AG10803 (cell line): ENCODE data around the gene ZFX.
"Not testable (repeated sequence)": the region's sequence is repeated elsewhere in the genome, so short reads cannot be mapped to it uniquely, and the experiment has no call there.

ENCODE experiments used
- DNase-seq: peaks from one replicate; pipeline ENCODE4 v3.0.0; 2010; ENCODE audit warnings: low read depth
- H3K4me3 ChIP-seq: 2 replicates; pipeline ENCODE4 v1.5.1; 2011; ENCODE audit warnings: mild to moderate bottlenecking, low read length, control low read depth
- TF ChIP-seq, protein P1 (sequence below): conservative IDR thresholded peaks from 2 replicates; pipeline ENCODE4 v1.5.1; 2011; ENCODE audit warnings: mild to moderate bottlenecking, low read length, control low read depth, inconsistent platforms

Gene ZFX

DNA sequence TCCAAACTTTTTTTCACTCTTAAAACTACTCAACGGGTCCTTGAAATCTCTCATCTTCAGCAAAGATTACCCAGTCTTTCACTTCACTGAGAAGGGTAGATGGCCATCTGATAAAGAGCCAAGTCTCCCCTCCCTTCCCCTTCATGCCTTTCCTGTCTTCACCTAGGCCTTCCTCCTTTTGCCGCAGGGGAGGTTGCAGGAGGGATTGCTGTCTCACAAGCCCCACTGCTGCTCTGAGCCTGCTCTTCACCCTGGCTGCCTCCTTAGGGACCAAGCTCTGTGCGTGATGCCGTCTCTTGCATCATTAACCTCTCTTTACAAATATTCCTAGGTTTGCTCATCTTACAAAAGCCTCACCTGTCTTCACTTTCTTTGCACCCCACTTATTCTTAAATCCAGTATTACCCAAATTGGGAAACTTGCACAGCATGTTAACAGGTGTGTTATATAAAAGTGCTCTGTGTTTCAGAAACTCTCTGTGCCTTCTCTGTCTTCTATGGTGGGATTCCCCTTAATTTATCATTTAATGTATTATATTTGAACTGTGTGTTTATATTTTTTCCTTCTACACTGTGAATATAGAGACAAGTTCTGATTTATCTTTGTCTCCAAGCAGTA lies 3.8 kb downstream of the ZFX start:
- TF ChIP-seq, protein P1, sequence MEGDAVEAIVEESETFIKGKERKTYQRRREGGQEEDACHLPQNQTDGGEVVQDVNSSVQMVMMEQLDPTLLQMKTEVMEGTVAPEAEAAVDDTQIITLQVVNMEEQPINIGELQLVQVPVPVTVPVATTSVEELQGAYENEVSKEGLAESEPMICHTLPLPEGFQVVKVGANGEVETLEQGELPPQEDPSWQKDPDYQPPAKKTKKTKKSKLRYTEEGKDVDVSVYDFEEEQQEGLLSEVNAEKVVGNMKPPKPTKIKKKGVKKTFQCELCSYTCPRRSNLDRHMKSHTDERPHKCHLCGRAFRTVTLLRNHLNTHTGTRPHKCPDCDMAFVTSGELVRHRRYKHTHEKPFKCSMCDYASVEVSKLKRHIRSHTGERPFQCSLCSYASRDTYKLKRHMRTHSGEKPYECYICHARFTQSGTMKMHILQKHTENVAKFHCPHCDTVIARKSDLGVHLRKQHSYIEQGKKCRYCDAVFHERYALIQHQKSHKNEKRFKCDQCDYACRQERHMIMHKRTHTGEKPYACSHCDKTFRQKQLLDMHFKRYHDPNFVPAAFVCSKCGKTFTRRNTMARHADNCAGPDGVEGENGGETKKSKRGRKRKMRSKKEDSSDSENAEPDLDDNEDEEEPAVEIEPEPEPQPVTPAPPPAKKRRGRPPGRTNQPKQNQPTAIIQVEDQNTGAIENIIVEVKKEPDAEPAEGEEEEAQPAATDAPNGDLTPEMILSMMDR = no peak
- H3K4me3 ChIP-seq = peak overlapping the region; percentile 29
- no peak for DNase-seq

DNA sequence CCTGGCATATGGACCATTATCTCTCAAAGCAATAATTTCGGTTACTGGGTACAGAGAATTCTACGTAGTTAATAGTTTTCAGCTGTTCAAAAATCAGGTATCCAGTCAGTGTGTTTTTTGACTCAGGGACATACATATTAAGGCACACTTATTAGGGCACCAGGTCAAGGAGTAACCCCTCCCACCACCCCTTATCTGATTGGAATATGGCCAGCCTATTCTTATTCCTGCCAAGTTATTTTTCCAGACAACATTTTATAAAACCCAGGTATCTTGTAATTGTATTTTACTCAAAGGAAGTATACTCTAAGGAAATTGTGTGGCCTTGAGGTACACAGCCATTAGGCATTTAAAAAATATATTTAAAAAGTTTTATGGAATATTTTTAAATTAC lies 4.3 kb downstream of the ZFX start:
- no peak for DNase-seq
- no peak overlapping the region for H3K4me3 ChIP-seq

DNA sequence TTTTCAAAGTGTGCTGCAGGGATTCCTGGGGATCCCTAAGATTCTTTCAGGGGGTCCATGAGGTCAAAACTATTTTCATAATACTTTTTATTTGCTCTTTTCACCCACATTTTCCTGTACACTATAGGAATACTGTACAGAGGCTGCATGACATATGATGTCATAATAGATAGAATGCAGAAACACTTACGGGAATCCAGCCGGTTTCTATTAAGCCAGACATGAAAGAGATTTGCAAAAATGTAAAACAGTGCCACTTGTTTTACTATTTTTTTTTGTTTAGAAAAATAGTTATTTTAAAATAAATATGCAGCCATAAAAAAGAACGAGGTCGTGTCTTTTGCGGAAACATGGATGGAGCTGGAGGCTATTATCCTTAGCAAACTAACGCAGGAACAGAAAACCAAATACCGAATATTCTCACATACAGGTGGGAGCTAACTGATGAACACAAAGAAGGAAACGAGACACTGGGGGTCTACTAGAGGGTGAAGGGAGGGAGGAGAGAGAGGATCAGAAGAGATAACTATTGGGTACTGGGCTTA lies 5.0 kb downstream of the ZFX start:
- H3K4me3 ChIP-seq = peak overlapping the region; percentile 20; the same call in 1 of the 2 replicates
- DNase-seq = peak; percentile 44
- TF ChIP-seq, protein P1 = no peak

More for the DNA sequence above, 4.3 kb downstream of the ZFX start:
- TF ChIP-seq, protein P1 = no peak

DNA sequence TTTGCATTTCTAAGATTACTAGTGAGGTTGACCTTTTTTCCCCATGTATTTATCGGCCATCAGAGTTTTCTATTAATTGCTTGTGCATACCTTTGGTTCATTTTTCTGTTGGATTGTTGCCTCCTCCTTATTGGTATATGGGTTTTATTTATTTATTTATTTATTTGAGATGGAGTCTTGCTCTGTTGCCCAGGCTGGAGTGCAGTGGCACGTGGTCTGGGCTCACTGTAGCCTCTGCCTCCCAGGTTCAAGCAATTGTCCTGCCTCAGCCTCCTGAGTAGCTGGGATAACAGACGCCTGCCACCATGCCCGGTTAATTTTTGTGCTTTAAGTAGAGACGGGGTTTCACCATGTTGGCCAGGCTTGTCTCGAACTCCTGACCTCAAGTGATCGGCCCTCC lies 6.2 kb downstream of the ZFX start:
- H3K4me3 ChIP-seq, DNase-seq: not testable (repeated sequence)

DNA sequence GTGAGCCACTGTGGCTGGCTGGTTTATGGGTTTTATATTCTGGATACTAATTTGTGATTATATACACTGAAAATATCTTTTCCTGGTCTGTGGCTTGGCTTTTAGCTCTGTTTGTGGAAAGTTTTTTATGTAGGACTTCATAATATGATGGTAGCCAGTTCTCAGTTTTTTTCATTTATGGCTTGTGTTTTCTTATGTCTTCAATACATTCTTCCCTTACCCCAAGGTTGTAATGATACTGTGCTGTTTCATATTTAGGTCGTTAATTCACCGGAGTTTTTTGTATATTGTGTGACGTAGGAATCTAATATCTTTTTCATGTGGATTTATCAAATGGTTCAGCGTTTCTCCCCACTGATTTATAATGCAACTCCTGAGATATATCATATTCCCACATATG lies 6.6 kb downstream of the ZFX start:
- DNase-seq = no peak
- TF ChIP-seq, protein P1 = no peak
- H3K4me3 ChIP-seq = no peak overlapping the region

DNA sequence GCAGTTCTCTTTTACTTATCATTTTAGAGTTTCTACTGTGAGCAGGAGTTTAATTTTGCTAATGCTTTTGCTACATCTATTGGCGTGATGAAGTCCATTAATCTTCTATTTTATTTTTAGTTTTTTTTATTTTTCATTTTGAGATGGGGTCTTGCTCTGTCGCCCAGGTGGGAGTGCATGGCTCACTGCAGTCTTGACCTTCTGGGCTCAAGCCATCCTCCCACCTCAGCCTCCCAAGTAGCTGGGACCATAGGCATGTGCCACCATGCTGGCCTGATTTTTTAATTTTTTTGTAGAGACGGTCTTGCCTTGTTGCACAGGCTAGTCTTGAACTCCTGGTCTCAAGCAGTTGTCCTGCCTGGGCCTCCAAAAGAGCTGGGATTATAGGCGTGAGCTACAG lies 9.4 kb downstream of the ZFX start:
- TF ChIP-seq, protein P1 = no peak
- no peak overlapping the region for H3K4me3 ChIP-seq

DNA sequence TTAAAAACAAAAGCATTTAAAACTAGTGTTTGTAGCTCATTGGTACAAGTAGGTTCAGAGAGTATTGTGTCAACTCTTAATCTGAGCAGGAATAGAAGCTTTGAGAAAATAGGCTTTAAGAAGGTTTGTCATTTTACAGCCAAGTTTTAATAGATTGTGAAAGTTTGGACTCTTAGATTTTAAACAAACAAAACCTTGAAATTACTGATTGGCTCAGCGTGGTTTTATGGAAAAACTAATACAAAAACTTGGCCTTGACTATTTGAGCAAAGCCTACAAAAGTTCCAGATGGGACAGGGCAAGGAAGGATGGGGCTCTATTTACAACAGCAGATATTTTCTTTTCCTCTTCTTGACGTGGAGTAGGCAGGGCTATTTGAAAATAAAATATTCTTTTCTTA lies 16.5 kb downstream of the ZFX start:
- no peak overlapping the region for H3K4me3 ChIP-seq
- DNase-seq = no peak
- TF ChIP-seq, protein P1 = no peak

More for the DNA sequence above, 9.4 kb downstream of the ZFX start:
- DNase-seq = no peak
